Osteoblast (primary cell): ENCODE data around the gene HOXC11. TPM values are rescaled to one million over a fixed set of nuclear protein-coding genes. Genes with fewer than 3 reads are reported as not detected.

Experiments
- DNase-seq: peaks from one replicate; pipeline ENCODE4 v3.0.0; 2011; ENCODE audit warnings: low spot score, mixed read lengths; ENCODE audit not compliant: insufficient read length; ENCODE audit errors: missing footprints
- H2AFZ ChIP-seq: 2 replicates; pipeline ENCODE4 v1.6.0; 2011; ENCODE audit warnings: mild to moderate bottlenecking, low read length
- H3K27ac ChIP-seq: 2 replicates; pipeline ENCODE4 v1.5.1; 2011; ENCODE audit warnings: mild to moderate bottlenecking, low read depth, low read length, moderate library complexity
- H3K27me3 ChIP-seq: 2 replicates; pipeline ENCODE4 v1.6.0; 2012; ENCODE audit warnings: mild to moderate bottlenecking, control low read depth, inconsistent platforms, low read length, moderate library complexity; ENCODE audit not compliant: insufficient read depth
- H3K36me3 ChIP-seq: 2 replicates; pipeline ENCODE4 v1.5.1; 2011; ENCODE audit warnings: mild to moderate bottlenecking, low read length, control low read depth, moderate library complexity; ENCODE audit not compliant: insufficient read depth
- H3K4me1 ChIP-seq: 2 replicates; pipeline ENCODE4 v1.5.1; 2011; ENCODE audit warnings: mild to moderate bottlenecking, low read length, control low read depth, moderate library complexity; ENCODE audit not compliant: insufficient read depth
- H3K4me2 ChIP-seq: 2 replicates; pipeline ENCODE4 v1.6.0; 2011; ENCODE audit warnings: mild to moderate bottlenecking, low read length; ENCODE audit not compliant: insufficient read depth
- H3K4me3 ChIP-seq: fragments of 200-600 bp; sonication (generic); 3 replicates; pipeline ENCODE4 v1.5.1; 2012; ENCODE audit warnings: mild to moderate bottlenecking, low read length, inconsistent platforms; ENCODE audit not compliant: insufficient read depth
- H3K79me2 ChIP-seq: 2 replicates; pipeline ENCODE4 v1.6.0; 2012; ENCODE audit warnings: mild to moderate bottlenecking, low read length, control low read depth, inconsistent platforms; ENCODE audit not compliant: insufficient read depth
- H3K9me3 ChIP-seq: 2 replicates; pipeline ENCODE4 v1.5.1; 2011; ENCODE audit warnings: low read depth, low read length, control low read depth
- H4K20me1 ChIP-seq: 2 replicates; pipeline ENCODE4 v1.6.0; 2012; ENCODE audit warnings: mild to moderate bottlenecking, low read length, control low read depth; ENCODE audit not compliant: insufficient read depth
- CTCF ChIP-seq: IDR thresholded peaks from 2 replicates; pipeline ENCODE4 v1.5.1; 2011; ENCODE audit warnings: mild to moderate bottlenecking, low read depth, low read length, moderate library complexity; ENCODE audit errors: extremely low read depth
- total RNA-seq: library from RNA; depleted of rRNA; stranded (reverse); fragments of >200 nt; gene quantifications from 2 replicates; pipeline ENCODE4 v1.2.3, GENCODE V29; 2012

Gene HOXC11
- total RNA-seq, 1 donor = 1.1 TPM

DNA sequence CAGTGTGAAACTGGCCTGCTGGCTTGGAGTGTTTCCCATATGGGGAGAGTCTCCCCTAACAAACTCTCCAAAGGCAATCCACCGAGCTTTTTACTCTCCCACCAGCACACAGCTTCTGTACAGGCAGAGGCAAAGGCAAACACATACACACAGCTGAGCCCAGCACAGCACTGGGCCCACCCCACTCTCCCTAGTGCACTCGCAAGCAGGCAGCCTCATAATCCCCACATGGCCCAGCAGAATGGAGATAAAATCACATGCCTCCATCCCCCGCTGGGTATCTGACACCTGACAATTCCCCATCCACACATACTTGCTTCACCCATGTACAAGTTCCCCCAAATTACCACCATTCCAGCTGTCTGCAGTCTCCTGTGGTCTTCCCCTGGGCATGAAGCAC is 14.8 kb upstream of the HOXC11 start:
- H4K20me1 ChIP-seq = no peaks in the 10 kb centered on the region
- peaks cover 100% of the 10 kb centered on the region for H3K27me3 ChIP-seq
- no peak overlapping the region for H2AFZ ChIP-seq
- H3K27ac ChIP-seq = no peak overlapping the region
- no peaks in the 10 kb centered on the region for H3K79me2 ChIP-seq
- no peak overlapping the region for H3K4me3 ChIP-seq
- H3K9me3 ChIP-seq = no peaks in the 10 kb centered on the region
- no peak for DNase-seq
- H3K4me2 ChIP-seq = no peak overlapping the region
- no peaks in the 10 kb centered on the region for H3K36me3 ChIP-seq
- H3K4me1 ChIP-seq = no peaks in the 10 kb centered on the region
- TF ChIP-seq CTCF = no peak

GRCh38 chr12:53959314-53959713 is 13.6 kb upstream of the HOXC11 start:
- no peak for TF ChIP-seq CTCF
- Histone ChIP-seq H3K27me3 (peaks cover 88% of the 10 kb centered on the region), H3K9me3 (no peaks in the 10 kb centered on the region), H2AFZ (no peak overlapping the region), H3K4me3 (no peak overlapping the region), H3K36me3 (no peaks in the 10 kb centered on the region), H3K27ac (no peak overlapping the region), H3K4me1 (no peaks in the 10 kb centered on the region), H4K20me1 (no peaks in the 10 kb centered on the region), H3K4me2 (no peak overlapping the region), H3K79me2 (no peaks in the 10 kb centered on the region)
- no peak for DNase-seq

- H2AFZ ChIP-seq = no peak overlapping the region
- H3K27me3 ChIP-seq = peaks cover 87% of the 10 kb centered on the region
- H3K36me3 ChIP-seq = no peaks in the 10 kb centered on the region
- H3K79me2 ChIP-seq = no peaks in the 10 kb centered on the region
- no peak for DNase-seq
- H4K20me1 ChIP-seq = no peaks in the 10 kb centered on the region
- no peak for TF ChIP-seq CTCF
- H3K4me1 ChIP-seq = no peaks in the 10 kb centered on the region
- no peaks in the 10 kb centered on the region for H3K9me3 ChIP-seq
- H3K4me3 ChIP-seq = no peak overlapping the region
- peak overlapping the region; percentile 43 for H3K4me2 ChIP-seq
- H3K27ac ChIP-seq = no peak overlapping the region
These were observed 12.5 kb upstream of the HOXC11 start for GRCh38 chr12:53960187-53961024.

DNA sequence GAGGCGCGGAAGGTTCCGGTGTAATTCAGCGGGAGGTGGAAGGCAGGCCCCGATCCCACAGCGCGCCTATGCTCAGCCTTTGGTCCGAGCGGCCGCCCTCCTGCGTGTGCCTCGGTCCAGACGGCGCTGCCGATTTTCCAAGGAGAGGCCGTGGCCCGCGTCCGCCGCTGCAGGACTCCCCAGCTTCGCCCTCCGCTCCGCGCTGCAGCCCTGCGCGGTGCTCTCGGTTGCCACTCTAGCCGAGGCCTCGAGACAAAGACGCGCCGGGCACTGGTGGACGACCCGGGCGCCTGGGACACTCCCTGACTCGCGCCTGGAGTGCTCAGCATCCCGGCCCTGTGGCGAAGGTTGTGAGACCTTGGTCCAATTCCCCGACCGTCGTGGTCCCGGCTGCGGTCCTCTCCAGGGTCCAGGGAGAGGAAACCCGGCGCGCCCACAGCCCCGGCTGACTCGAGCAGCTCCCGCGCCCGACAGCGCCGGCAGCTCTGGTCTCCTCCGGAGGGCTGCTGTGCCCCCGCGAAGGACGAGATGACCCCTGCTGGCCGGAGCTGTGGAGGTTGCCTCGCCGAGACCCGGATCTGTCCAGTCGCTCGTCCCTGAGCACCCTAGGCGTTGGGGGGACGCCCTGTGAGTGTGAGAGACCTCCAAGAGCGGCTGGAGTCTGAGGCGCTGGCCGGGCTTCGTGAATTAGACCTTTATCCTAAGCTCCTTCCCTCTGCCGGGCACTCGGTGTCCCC is 11.7 kb upstream of the HOXC11 start:
- Histone ChIP-seq H3K9me3 (no peaks in the 10 kb centered on the region), H4K20me1 (no peaks in the 10 kb centered on the region), H3K4me1 (no peaks in the 10 kb centered on the region), H3K36me3 (no peaks in the 10 kb centered on the region), H3K27ac (no peak overlapping the region), H2AFZ (no peak overlapping the region), H3K27me3 (peaks cover 86% of the 10 kb centered on the region), H3K79me2 (no peaks in the 10 kb centered on the region), H3K4me3 (peak overlapping the region; percentile 40), H3K4me2 (peak overlapping the region; percentile 43)
- TF ChIP-seq CTCF = no peak
- DNase-seq = peak; percentile 87
